Measurements from ENCODE around the gene ILKAP.

DNA sequence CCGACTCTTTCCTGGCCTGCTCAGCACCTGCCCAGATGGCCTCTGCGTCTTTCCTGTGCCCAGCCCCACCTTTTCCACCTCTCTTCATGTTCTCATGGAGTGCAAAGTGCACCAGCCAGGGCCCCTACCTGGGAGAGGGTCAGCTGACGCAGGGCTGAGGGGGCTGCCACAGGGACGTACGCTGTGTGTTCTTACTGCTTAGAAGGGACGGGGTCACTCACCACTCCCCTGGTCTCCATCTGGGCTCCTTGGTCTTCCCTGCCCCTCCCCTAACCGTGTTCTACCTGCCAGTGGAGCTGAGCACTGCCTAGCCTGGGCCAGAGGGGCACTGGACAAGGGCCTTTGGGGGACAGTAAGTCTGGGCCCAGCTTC lies 36.2 kb downstream of the ILKAP start:
- TF ChIP-seq POLR2A (IDR thresholded peaks at IDR 0.05) = no peak
- TF ChIP-seq, protein P1, sequence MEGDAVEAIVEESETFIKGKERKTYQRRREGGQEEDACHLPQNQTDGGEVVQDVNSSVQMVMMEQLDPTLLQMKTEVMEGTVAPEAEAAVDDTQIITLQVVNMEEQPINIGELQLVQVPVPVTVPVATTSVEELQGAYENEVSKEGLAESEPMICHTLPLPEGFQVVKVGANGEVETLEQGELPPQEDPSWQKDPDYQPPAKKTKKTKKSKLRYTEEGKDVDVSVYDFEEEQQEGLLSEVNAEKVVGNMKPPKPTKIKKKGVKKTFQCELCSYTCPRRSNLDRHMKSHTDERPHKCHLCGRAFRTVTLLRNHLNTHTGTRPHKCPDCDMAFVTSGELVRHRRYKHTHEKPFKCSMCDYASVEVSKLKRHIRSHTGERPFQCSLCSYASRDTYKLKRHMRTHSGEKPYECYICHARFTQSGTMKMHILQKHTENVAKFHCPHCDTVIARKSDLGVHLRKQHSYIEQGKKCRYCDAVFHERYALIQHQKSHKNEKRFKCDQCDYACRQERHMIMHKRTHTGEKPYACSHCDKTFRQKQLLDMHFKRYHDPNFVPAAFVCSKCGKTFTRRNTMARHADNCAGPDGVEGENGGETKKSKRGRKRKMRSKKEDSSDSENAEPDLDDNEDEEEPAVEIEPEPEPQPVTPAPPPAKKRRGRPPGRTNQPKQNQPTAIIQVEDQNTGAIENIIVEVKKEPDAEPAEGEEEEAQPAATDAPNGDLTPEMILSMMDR (IDR thresholded peaks at IDR 0.05) = no peak
